ENCODE measurements around the gene MFNG.
A peak's percentile ranks its signal among the peaks of the same experiment; 100 is the strongest.

Gene MFNG

DNA sequence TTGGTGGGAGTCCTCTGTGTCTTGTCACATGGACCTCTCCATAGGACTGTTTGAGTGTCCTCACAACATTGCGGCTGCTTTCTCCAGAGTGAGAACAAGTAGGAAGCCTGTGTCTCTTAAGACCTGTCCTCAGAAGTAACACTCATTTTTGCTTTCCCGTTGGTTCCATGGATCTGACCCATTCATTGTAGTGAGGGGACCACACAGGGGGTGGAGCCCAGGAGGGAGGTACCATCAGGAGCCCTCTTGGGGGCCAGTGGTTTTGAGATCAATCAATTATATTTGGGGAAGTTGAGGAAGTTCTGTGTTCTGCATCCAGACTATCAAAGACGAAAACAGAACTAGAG is 53.5 kb downstream of the MFNG start:
- no peak overlapping the region for H3K4me3 ChIP-seq (ENCODE audit: low read depth, low read length)
- DNase-seq (ENCODE audit: low read depth, low spot score) = no peak
- POLR2A ChIA-PET = interaction anchor here (2.5 kb wide), 1 partner anchor 22 kb away, joined by 9 read pairs; no protein-coding TSS in a partner anchor
- CTCF ChIA-PET = interaction anchor here (0.6 to 7.3 kb wide), 4 partner anchors 8 to 172 kb away, joined by 3 to 105 read pairs (median 3); no protein-coding TSS in a partner anchor
- TF ChIP-seq, protein P1, sequence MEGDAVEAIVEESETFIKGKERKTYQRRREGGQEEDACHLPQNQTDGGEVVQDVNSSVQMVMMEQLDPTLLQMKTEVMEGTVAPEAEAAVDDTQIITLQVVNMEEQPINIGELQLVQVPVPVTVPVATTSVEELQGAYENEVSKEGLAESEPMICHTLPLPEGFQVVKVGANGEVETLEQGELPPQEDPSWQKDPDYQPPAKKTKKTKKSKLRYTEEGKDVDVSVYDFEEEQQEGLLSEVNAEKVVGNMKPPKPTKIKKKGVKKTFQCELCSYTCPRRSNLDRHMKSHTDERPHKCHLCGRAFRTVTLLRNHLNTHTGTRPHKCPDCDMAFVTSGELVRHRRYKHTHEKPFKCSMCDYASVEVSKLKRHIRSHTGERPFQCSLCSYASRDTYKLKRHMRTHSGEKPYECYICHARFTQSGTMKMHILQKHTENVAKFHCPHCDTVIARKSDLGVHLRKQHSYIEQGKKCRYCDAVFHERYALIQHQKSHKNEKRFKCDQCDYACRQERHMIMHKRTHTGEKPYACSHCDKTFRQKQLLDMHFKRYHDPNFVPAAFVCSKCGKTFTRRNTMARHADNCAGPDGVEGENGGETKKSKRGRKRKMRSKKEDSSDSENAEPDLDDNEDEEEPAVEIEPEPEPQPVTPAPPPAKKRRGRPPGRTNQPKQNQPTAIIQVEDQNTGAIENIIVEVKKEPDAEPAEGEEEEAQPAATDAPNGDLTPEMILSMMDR (IDR thresholded peaks at IDR 0.05; ENCODE audit: insufficient read depth, low read length, missing control alignments) = no peak

DNA sequence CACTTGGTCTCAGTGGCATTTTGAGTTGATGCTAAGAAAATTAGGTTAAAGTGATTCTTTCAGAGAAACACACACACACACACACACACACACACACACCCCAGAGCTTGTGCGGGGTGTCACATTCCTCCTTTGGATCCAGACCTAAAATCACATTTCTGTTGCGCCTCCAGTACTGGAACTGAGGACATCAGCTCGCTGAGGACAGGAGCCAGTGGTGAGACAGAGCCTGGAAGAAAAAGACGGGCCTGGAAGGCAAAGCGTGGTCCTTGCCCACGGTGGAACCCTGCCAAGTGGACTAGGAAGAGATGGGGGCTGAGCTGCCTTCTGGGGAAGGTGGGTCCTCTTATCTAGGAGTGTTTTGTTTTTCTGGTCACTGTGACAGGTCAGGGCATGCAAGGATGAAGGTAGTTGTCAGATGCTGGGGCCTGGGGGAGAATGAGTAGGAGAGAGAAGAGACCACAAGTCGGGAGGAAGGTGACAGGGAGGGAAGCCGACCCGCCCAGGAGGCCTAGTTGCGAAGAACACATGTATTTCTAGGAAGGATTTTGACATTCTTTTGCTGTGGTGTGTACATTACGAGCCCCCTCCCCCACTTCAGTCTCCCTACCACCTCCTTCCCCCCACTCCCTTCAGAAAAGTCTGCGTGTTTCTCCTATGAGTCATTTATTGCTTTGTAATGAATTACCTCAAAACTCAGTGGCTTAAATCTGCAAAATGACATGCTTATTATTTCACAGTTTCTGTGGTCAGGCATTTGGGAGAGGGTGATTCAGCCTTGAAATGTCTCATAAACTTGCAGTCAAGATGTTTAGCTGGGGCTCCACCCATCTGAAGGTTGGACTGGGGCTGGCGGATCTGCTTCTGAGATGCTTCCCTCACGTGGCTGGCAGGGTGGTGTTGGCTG is 54.1 kb downstream of the MFNG start:
- CTCF ChIA-PET = interaction anchor here (0.6 to 7.3 kb wide), 10 partner anchors 7 to 171 kb away, joined by 3 to 105 read pairs (median 3); no protein-coding TSS in a partner anchor
- POLR2A ChIA-PET = interaction anchor here (0.8 to 2.5 kb wide), 2 partner anchors 23 to 89 kb away, joined by 3 to 9 read pairs; no protein-coding TSS in a partner anchor
- TF ChIP-seq, protein P1 (IDR thresholded peaks at IDR 0.05; ENCODE audit: insufficient read depth, low read length, missing control alignments) = no peak
- DNase-seq (ENCODE audit: low read depth, low spot score) = peak; percentile 97
- H3K4me3 ChIP-seq (ENCODE audit: low read depth, low read length) = no peak overlapping the region

DNA sequence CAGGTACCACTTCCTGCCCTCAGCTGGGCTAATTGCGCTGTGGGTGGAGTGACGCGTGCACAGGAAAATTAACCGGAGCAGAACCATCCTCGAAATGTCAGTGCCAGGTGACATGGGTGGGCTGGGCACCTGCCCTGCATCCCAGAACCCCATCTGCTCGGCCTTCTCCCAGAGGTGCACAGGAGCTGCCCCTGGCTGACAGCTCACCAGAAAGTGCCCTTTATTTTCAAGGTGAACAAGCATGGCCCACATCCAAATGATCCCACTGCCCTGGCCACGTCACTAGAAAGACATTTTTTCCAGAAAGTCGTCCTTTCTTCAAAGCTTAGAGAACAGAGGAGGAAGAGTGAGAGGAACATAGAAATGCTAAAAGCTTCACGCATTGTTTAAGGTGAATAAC is 54.8 kb downstream of the MFNG start:
- CTCF ChIA-PET = interaction anchor here (0.6 to 7.3 kb wide), 12 partner anchors 8 to 170 kb away, joined by 3 to 105 read pairs (median 4); no protein-coding TSS in a partner anchor

DNA sequence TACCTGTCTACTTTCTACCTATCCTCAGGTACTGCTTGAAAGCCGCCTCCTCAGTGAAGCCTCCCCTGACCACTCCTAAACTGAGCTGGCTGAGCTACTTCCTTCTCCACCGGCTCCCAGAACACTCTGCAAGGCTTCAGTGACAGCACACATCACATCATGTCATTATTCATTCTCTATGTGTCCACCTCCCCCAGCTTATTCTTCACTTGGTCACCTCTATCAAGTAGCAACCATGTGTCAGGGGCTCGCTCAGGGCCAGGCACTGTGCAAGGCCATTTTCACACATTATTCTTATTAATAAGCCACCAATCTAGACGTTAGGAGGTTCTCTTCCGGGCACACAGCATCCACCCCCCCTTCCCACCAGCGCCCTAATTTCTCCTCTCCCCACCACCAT is 55.2 kb downstream of the MFNG start:
- POLR2A ChIA-PET = interaction anchor here (2.5 kb wide), 1 partner anchor 24 kb away, joined by 9 read pairs; no protein-coding TSS in a partner anchor
- DNase-seq (ENCODE audit: low read depth, low spot score) = no peak
- TF ChIP-seq, protein P1 (IDR thresholded peaks at IDR 0.05; ENCODE audit: insufficient read depth, low read length, missing control alignments) = no peak
- CTCF ChIA-PET = interaction anchor here (0.7 to 7.3 kb wide), 14 partner anchors 7 to 387 kb away, joined by 3 to 105 read pairs (median 4); no protein-coding TSS in a partner anchor
- H3K4me3 ChIP-seq (ENCODE audit: low read depth, low read length) = no peak overlapping the region

More for the DNA sequence above, 54.8 kb downstream of the MFNG start:
- POLR2A ChIA-PET = interaction anchor here (0.8 to 2.5 kb wide), 2 partner anchors 24 to 88 kb away, joined by 3 to 9 read pairs; no protein-coding TSS in a partner anchor
- no peak overlapping the region for H3K4me3 ChIP-seq (ENCODE audit: low read depth, low read length)
- TF ChIP-seq, protein P1 (IDR thresholded peaks at IDR 0.05; ENCODE audit: insufficient read depth, low read length, missing control alignments) = no peak
- DNase-seq (ENCODE audit: low read depth, low spot score) = no peak

DNA sequence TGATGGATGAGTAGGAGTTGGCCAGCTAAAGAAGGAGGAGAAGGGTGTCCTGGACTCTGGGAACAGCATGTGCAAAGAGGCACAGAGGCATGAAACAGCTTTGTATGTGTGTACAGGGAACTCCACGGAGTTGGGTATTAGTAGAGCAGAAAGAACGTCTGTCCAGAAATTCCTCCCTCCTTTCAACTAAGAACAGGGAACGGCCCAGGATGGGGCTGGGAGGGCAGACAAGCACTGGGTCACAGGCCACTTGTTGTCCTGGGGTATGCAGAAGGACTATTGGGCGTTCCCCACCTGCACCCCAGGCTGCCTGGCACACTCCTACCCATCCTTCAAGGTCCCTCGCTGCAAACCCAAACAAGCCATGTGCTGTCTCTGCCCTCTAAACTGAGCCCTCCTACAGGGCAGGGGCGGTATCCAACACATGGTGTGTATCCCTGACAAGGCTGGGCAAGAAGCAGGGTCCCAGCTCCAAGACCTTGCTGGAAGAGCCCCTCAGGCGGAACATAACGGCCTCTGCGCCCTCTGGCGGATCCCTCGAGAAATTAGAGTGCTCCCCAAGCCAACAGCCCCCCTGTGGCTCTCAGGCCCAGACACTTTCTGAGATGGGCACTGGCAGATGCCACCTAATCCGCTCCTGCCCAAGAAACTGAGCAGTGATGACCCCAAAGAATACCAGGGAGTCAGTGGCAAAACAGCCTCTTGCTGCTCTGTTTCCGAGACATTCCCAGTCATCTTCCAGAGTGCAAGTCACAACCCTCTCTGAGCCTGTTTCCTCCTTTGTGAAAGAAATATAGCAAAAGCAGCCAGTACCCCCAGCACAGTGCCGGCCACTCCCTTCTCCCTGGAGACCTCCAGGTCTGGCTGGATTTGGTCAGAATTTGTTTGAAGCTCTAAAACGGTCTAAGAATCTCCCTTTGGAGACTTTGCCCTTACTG is 57.3 kb downstream of the MFNG start:
- H3K4me3 ChIP-seq (ENCODE audit: low read depth, low read length) = no peak overlapping the region
- ChIA-PET CTCF (interaction anchor here (0.6 to 7.3 kb wide), 32 partner anchors 8 to 168 kb away, joined by 3 to 105 read pairs (median 5); no protein-coding TSS in a partner anchor), POLR2A (no interaction called here)
- TF ChIP-seq, protein P1 (IDR thresholded peaks at IDR 0.05; ENCODE audit: insufficient read depth, low read length, missing control alignments) = peak; percentile 77
- DNase-seq (ENCODE audit: low read depth, low spot score) = no peak

All from AG04449 (cell line).